Muscle layer of colon (tissue), 2 donors: ENCODE results near the gene CST4.
"Not testable (repeated sequence)": the region's sequence is repeated elsewhere in the genome, so short reads cannot be mapped to it uniquely, and the experiment has no call there.

Source experiments
- H3K27ac ChIP-seq: one replicate; pipeline ENCODE4 v1.7.0; 2013; ENCODE audit warnings: low read depth, mild to moderate bottlenecking, low read length, moderate library complexity
- H3K27me3 ChIP-seq, 2 donors: one replicate each; pipeline ENCODE4 v1.7.0; 2013; ENCODE audit warnings: low read length in 2 of 2, mild to moderate bottlenecking in 2 of 2; ENCODE audit not compliant: insufficient read depth in 2 of 2, control insufficient read depth in 1 of 2
- H3K36me3 ChIP-seq: one replicate; pipeline ENCODE4 v1.7.0; 2013; ENCODE audit warnings: mild to moderate bottlenecking, low read length; ENCODE audit not compliant: insufficient read depth
- H3K4me1 ChIP-seq: one replicate; pipeline ENCODE4 v1.7.0; 2013; ENCODE audit warnings: mild to moderate bottlenecking, low read length; ENCODE audit not compliant: insufficient read depth
- H3K4me3 ChIP-seq, 2 donors: one replicate each; pipeline ENCODE4 v1.7.0; 2013; ENCODE audit warnings: low read length in 2 of 2, low read depth in 1 of 2, mild to moderate bottlenecking in 1 of 2, moderate library complexity in 1 of 2
- H3K9ac ChIP-seq: one replicate; pipeline ENCODE4 v1.7.0; 2013; ENCODE audit warnings: low read length
- H3K9me3 ChIP-seq: one replicate; pipeline ENCODE4 v1.7.0; 2013; ENCODE audit warnings: mild to moderate bottlenecking, low read length
- donor health status: abdominal sarcoma.
- donor health status: Adenocarcinoma of cecum.

Gene CST4

DNA sequence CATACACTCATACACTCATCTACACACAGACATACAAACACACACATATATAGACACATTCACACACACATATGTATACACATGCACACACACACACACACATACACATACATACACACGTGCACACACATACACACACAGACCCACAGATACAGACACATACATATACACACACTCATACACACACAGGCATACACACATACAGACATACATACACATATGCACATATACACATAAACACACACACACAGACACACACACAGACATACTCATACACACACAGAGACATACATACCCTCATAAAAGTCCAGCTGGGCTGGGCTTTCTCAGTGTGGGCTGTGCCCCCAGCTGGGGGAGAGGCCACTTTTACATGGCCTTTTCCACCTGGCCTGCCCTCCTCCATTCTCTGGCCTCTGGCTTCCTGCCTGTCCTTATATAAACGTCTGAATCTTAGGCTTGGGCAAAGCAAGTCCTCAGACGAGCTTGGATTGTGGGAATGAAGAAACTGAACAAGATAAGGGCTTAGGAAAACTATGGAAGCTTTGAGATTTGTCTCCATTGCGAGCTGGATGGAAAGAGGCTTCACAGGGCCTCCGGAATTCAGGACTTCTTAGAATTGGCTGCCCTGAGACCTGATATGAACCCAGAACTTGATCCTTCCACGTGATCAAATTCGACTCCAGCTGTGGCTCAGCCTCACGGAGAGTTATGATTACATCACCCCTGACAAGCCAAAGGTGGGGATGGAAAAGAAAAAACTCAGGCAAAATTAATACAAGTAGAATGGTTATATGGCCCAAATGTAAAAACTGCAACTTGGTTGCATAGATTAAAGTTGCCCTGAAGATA lies 28.6 kb downstream of the CST4 start:
- H3K4me3 ChIP-seq: no peak overlapping the region
- no peak overlapping the region for H3K9ac ChIP-seq
- no peaks in the 10 kb centered on the region for H3K9me3 ChIP-seq
- no peaks in the 10 kb centered on the region for H3K4me1 ChIP-seq
- no peaks in the 10 kb centered on the region for H3K36me3 ChIP-seq
- H3K27me3 ChIP-seq: no peaks in the 10 kb centered on the region
- no peak overlapping the region for H3K27ac ChIP-seq

DNA sequence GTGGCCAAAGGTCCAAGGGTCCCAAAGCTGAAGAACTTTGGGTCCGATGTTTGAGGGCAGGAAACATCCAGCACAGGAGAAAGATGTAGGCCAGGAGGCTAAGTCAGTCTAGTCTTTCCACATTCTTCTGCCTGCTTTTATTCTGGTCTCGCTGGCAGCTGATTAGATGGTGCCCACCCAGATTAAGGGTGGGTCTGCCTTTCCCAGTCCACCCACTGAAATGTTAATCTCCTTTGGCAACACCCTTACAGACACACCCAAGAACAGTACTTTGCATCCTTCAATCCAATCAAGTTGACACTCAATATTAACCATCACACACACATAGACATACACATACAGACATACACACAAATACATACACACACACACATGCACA lies 29.2 kb downstream of the CST4 start:
- H3K27me3 ChIP-seq, H3K27ac ChIP-seq, H3K9ac ChIP-seq, H3K36me3 ChIP-seq, H3K4me3 ChIP-seq, H3K4me1 ChIP-seq, H3K9me3 ChIP-seq: not testable (repeated sequence)

DNA sequence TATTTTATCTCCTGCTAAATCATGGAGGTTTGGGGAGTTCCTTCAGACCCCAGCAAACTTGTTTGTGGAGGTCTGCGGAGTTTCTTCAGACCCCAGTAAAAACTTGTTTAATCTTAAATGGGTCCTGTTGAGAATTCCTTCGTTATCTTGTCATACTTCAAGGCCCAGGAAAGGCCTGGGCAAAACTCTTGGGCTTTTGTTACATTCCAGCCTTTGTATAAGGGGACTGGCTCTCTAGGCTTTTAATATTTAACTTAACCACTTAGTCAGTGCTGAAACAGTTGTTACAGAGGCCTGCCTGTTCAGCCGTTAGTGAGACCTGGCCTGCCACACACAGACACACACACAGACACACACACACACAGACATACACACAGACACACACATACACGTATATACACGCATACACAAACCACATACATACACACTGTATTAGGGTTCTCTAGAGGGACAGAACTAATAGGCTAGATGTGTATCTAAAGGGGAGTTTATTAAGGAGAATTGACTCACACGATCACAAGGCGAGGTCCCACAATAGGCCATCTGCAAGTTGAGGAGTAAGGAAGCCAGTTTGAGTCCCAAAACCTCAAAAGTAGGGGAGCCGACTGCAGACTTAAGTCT lies 29.7 kb downstream of the CST4 start:
- Histone ChIP-seq H3K27ac (no peak overlapping the region), H3K36me3 (no peaks in the 10 kb centered on the region), H3K27me3 (no peaks in the 10 kb centered on the region), H3K9ac (no peak overlapping the region), H3K4me3 (no peak overlapping the region), H3K9me3 (no peaks in the 10 kb centered on the region), H3K4me1 (peaks cover 9% of the 10 kb centered on the region)

- Histone ChIP-seq H3K27me3 (no peaks in the 10 kb centered on the region), H3K4me1 (peaks cover 16% of the 10 kb centered on the region)
These were observed 30.5 kb downstream of the CST4 start for GRCh38 chr20:23658336-23658735.

GRCh38 chr20:23657202-23657601 lies 31.6 kb downstream of the CST4 start:
- Histone ChIP-seq H3K27me3 (no peaks in the 10 kb centered on the region), H3K9me3 (no peaks in the 10 kb centered on the region), H3K36me3 (no peaks in the 10 kb centered on the region), H3K27ac (no peak overlapping the region), H3K4me1 (peaks cover 21% of the 10 kb centered on the region), H3K9ac (no peak overlapping the region), H3K4me3 (no peak overlapping the region)

More at GRCh38 chr20:23658336-23658735, 30.5 kb downstream of the CST4 start:
- Histone ChIP-seq H3K27ac (no peak overlapping the region), H3K9ac (no peak overlapping the region), H3K4me3 (no peak overlapping the region), H3K9me3 (no peaks in the 10 kb centered on the region), H3K36me3 (no peaks in the 10 kb centered on the region)

GRCh38 chr20:23656372-23656771 lies 32.5 kb downstream of the CST4 start:
- no peaks in the 10 kb centered on the region for H3K27me3 ChIP-seq
- H3K9me3 ChIP-seq: no peaks in the 10 kb centered on the region
- H3K27ac ChIP-seq: peak overlapping the region; percentile 7
- peak overlapping the region in 1 of 2 donors; percentile 10 for H3K4me3 ChIP-seq
- H3K9ac ChIP-seq: no peak overlapping the region
- H3K36me3 ChIP-seq: no peaks in the 10 kb centered on the region
- H3K4me1 ChIP-seq: peaks cover 21% of the 10 kb centered on the region

GRCh38 chr20:23655491-23656211 lies 33.2 kb downstream of the CST4 start:
- no peak overlapping the region for H3K9ac ChIP-seq
- no peaks in the 10 kb centered on the region for H3K9me3 ChIP-seq
- peak overlapping the region in 1 of 2 donors; percentile 10 for H3K4me3 ChIP-seq
- no peaks in the 10 kb centered on the region for H3K36me3 ChIP-seq
- peak overlapping the region; percentile 28 for H3K27ac ChIP-seq
- peaks cover 21% of the 10 kb centered on the region for H3K4me1 ChIP-seq
- H3K27me3 ChIP-seq: no peaks in the 10 kb centered on the region

GRCh38 chr20:23654717-23655116 lies 34.1 kb downstream of the CST4 start:
- Histone ChIP-seq H3K9ac (no peak overlapping the region), H3K36me3 (no peaks in the 10 kb centered on the region), H3K27me3 (no peaks in the 10 kb centered on the region), H3K4me3 (no peak overlapping the region), H3K27ac (peak overlapping the region; percentile 7), H3K4me1 (peaks cover 21% of the 10 kb centered on the region), H3K9me3 (no peaks in the 10 kb centered on the region)

DNA sequence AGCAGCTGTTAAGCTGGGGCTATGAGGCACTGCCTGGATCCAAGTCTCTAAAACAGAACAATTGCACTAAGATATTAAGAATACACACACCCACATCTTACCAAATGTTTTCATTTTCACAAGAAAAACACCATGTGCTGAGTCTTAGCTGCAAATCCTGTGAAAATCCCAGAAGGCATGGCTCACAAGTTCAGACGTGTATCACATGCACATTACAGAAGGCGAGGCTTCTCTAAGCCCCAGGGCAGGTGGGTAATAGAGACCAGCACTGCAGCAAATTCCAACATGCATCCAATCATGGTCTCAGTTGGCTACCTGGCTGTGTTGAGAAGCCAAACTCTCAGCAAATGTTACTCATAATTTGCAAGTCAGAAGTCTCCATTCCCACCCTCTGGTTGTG lies 34.8 kb downstream of the CST4 start:
- peaks cover 21% of the 10 kb centered on the region for H3K4me1 ChIP-seq
- H3K27me3 ChIP-seq: no peaks in the 10 kb centered on the region
- no peak overlapping the region for H3K4me3 ChIP-seq
- no peak overlapping the region for H3K27ac ChIP-seq
- H3K9ac ChIP-seq: no peak overlapping the region
- no peaks in the 10 kb centered on the region for H3K9me3 ChIP-seq
- H3K36me3 ChIP-seq: no peaks in the 10 kb centered on the region

- Histone ChIP-seq H3K4me1 (peaks cover 21% of the 10 kb centered on the region), H3K27me3 (no peaks in the 10 kb centered on the region), H3K4me3 (no peak overlapping the region), H3K9ac (no peak overlapping the region), H3K27ac (no peak overlapping the region), H3K9me3 (no peaks in the 10 kb centered on the region), H3K36me3 (no peaks in the 10 kb centered on the region)
These were observed 35.4 kb downstream of the CST4 start for GRCh38 chr20:23653400-23653938.

GRCh38 chr20:23652926-23653325 lies 35.9 kb downstream of the CST4 start:
- no peak overlapping the region for H3K27ac ChIP-seq

More at GRCh38 chr20:23652926-23653325, 35.9 kb downstream of the CST4 start:
- peaks cover 21% of the 10 kb centered on the region for H3K4me1 ChIP-seq
- H3K27me3 ChIP-seq: no peaks in the 10 kb centered on the region
- no peak overlapping the region for H3K9ac ChIP-seq
- no peak overlapping the region for H3K4me3 ChIP-seq
- no peaks in the 10 kb centered on the region for H3K36me3 ChIP-seq
- no peaks in the 10 kb centered on the region for H3K9me3 ChIP-seq
